GM18499 (cell line): ENCODE measurements around the gene GEMIN7.

Experiments used
- ATAC-seq: cut with Tn5 transposase; IDR thresholded peaks from one replicate; pipeline ENCODE4 v1.9.1; 2021; ENCODE audit warnings: moderate number of reproducible peaks; ENCODE audit not compliant: insufficient read depth, unreplicated experiment

The GEMIN7 gene

GRCh38 chr19:45082170-45082569 lies 3.1 kb downstream of the GEMIN7 start:
- no peak for ATAC-seq

GRCh38 chr19:45086480-45086879 lies 7.4 kb downstream of the GEMIN7 start:
- no peak for ATAC-seq

- ATAC-seq: no peak
These were observed 8.5 kb downstream of the GEMIN7 start for GRCh38 chr19:45087531-45087930.

- no peak for ATAC-seq
These were observed 11.0 kb downstream of the GEMIN7 start for GRCh38 chr19:45090034-45090433.

GRCh38 chr19:45090606-45091005 lies 11.5 kb downstream of the GEMIN7 start:
- ATAC-seq: no peak

- no peak for ATAC-seq
These were observed 12.2 kb downstream of the GEMIN7 start for GRCh38 chr19:45091031-45091923.

GRCh38 chr19:45092747-45093678 lies 14.0 kb downstream of the GEMIN7 start, which contains the start of gene PPP1R37:
TSS of gene PPP1R37 (plus strand) at chr19:45093179. CDS start at chr19:45093326, 147 bp downstream.
- ATAC-seq: no peak

- ATAC-seq: no peak
These were observed 15.1 kb downstream of the GEMIN7 start for GRCh38 chr19:45094137-45094536.

- no peak for ATAC-seq
These were observed 15.6 kb downstream of the GEMIN7 start for GRCh38 chr19:45094707-45095106.

GRCh38 chr19:45095496-45096413 lies 16.7 kb downstream of the GEMIN7 start:
- ATAC-seq: no peak

- ATAC-seq: no peak
These were observed 17.6 kb downstream of the GEMIN7 start for GRCh38 chr19:45096700-45097099.

- no peak for ATAC-seq
These were observed 18.4 kb downstream of the GEMIN7 start for GRCh38 chr19:45097450-45097775.

- ATAC-seq: no peak
These were observed 18.9 kb downstream of the GEMIN7 start for GRCh38 chr19:45097776-45098520.

- ATAC-seq: no peak
These were observed 19.7 kb downstream of the GEMIN7 start for GRCh38 chr19:45098521-45099466.

GRCh38 chr19:45099467-45100191 lies 20.6 kb downstream of the GEMIN7 start:
- ATAC-seq: no peak

- ATAC-seq: no peak
These were observed 21.1 kb downstream of the GEMIN7 start for GRCh38 chr19:45100201-45100600.

GRCh38 chr19:45100846-45101252 lies 21.8 kb downstream of the GEMIN7 start:
- no peak for ATAC-seq

- no peak for ATAC-seq
These were observed 22.7 kb downstream of the GEMIN7 start for GRCh38 chr19:45101806-45102205.
